ENCODE measurements around the gene CLMP.
"Not testable (repeated sequence)": the region's sequence is repeated elsewhere in the genome, so short reads cannot be mapped to it uniquely, and the experiment has no call there.

Gene CLMP

DNA sequence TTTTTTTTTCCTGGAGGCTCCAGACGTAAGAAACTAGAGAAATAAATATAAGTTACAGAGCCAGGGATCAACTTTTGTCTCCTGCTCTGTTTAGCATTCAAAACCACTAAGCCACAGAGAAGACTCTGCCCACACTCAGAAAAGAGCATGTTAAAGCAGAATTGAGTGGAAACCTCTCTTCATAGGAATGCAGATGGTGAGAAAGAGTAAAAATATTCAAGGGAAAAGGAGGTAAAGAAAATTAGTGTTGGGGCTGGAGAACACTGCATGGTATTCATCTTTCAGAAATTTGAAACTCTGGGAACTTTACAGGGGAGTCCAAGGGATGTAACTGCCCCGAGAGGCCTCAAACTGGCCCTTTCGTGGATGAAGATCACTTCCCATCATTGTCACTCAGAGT is 65.1 kb downstream of the CLMP start:
- DNase-seq = no peak

GRCh38 chr11:123125169-123125568 is 69.9 kb downstream of the CLMP start:
- no peak for DNase-seq

DNA sequence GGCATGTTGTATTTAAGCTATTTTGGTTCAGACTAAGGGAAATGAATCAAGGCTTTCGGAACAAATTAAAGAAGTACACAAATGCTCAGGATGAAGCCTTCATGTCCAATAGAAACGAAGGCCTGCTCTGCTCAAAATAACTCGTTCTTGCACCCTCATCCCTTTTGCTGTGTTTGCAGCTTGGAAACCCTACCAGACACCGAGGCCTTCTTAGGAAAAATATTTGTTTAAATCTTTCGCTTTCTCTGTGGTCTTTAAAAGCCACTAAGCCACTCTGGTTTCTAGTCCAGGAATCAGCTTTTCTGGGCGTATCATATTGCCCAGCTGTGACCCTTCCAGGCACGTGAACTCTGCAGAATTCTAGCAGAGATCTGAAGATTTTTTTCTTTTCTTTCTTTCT is 72.2 kb downstream of the CLMP start:
- no peak for DNase-seq

DNA sequence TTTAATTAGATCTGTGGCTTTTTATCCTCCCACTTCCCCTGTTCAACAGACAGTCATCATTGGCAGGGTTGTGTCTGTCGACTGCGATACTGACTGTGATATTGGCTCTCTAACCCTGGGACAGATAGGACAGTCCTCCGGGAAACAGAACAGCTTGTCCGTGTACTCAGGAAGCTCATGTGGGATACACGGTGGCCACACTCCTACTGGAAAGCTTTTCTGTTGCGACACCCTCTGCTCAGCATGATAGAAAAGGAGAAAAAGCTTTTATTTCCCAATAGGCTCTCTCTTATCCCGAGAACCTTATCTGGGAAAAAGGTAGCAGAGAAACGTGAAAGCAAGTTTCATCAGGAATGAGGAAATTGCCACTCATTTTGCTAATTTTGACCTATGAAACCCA is 72.7 kb downstream of the CLMP start:
- DNase-seq = no peak

DNA sequence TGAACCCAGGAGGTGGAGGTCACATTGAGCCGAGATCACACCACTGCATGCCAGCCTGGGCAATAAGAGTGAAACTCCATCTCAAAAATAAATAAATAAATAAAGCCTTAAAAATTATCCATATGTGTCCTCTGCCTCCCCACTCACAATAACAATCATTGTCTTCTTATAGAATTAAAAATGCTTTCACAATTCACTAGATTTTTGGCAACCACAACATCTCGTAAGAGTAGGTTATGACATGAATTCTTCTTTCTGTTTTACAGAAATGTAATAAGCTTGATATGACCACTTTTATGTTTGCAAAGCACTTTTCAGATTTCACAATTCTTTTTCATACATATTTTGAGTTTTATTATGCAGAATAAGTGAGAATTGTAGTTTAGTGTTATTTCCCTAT is 78.6 kb downstream of the CLMP start:
- no peak for DNase-seq

DNA sequence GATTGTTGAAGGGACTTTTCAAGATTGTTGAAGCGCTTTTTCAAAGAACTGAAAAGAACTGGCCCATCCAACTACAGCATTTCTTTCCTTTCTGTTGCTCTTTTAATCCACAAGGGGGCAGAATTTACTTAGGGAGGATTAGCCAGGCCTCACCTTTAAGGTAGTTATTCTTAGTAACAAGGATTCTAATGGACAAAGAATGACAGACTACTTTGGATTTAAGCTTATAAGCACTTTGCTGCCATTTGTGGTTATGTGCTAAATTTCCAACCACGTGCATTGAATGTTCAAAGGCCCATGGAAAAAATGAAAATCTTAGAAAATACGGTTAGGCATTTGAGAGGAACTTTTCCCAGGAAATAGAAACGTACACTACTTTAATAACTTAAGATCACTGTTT is 83.6 kb downstream of the CLMP start:
- DNase-seq = no peak

DNA sequence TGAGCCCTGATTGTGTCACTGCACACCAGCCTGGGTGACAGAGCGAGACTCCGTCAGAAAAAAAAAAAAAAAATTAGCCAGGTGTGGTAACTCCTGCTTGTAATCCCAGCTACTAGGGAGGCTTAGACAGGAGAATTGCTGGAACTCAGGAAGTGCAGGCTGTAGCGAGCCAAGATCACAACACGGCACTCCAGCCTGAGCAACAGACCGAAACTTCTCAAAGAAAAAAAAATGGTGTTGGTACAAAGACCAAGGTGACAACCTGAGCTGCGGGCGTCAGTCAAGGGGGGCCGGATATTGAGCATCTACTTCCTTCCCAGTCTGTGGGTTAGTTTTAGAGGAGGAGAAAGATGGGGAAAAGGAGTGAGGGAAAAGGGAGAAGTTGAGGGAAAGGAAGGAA is 84.7 kb downstream of the CLMP start:
- no peak for DNase-seq

GRCh38 chr11:123107945-123108495 is 87.0 kb downstream of the CLMP start:
- DNase-seq = no peak

- DNase-seq = no peak
Measured at GRCh38 chr11:123104697-123105096, 90.4 kb downstream of the CLMP start.

DNA sequence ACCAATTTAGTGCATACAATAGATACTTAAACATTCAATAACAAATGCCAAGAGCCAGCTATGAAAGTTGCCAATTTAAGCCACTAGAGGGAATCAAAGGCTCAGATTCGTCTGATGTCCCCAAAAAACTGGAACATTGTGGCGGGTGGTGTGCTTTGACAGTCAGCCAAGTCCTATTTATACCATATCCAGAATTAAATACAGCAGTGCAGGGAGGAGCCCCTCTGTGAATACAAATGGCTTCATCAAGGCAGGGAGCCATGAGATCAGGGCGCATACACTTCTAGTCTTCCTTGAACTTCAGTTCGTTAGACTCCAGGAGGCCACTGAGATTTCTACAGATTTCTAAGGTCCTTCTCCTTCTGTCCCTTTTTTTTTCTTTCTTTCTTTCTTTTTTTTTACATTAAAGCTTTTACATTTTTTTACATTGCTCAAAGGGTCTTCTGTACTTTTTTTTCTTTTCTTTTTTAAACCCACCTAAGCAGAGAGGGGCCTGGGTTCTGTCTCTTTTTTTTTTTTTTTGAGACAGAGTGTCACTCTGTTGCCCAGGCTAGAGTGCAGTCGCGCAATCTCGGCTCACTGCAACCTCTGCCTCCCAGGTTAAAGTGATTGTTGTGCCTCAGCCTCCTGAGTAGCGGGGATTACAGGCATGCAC is 91.6 kb downstream of the CLMP start:
- no peak for DNase-seq

- DNase-seq = no peak
Measured at GRCh38 chr11:123100379-123101085, 94.5 kb downstream of the CLMP start.

DNA sequence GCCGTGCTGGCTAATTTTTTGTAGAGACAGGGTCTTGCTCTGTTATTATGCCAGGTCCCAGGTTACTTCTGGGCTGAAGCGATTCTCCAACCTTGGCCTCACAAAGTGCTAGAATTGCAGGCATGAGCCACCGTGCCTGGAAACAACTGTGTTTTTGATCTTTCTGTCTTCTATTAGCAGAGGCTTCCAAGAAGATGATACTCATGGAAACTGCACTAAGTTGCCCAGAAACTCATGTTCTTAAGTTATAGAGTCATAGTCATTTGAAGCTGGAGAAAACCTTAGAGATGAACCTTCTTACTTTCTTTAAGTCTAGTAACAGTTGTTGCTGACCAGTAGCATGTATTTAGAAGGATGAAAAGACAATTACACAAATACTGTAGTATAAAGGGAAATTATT is 96.1 kb downstream of the CLMP start:
- no peak for DNase-seq

GRCh38 chr11:123093739-123094138 is 101.3 kb downstream of the CLMP start:
- no peak for DNase-seq

GRCh38 chr11:123091506-123091905 is 103.5 kb downstream of the CLMP start:
- DNase-seq = no peak

GRCh38 chr11:123090168-123090567 is 104.9 kb downstream of the CLMP start:
- DNase-seq = not testable (repeated sequence)

- DNase-seq = not testable (repeated sequence)
Measured at GRCh38 chr11:123088896-123089295, 106.2 kb downstream of the CLMP start.

- peak; percentile 22 for DNase-seq
Measured at GRCh38 chr11:123087657-123088056, 107.4 kb downstream of the CLMP start.

DNA sequence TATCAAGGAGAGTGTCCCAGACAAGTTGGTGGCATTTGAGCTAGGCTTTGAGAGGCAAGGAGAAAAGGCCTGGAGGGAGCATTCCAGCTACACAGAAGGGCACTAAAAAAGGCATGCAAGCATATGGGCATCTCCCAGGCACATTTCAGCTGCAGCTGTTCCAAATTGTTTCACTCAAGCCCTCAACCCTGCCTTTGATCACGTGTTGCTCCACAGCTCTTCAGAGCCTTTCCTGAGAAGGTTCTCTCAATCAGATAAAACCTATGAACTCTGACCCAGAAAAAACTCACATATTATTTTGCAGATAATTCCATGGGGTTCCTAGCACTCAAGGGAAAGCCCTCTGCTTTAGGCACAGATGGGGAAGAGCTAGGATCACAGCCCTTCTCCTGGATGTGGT is 108.7 kb downstream of the CLMP start:
- no peak for DNase-seq

GRCh38 chr11:123085497-123085896 is 109.6 kb downstream of the CLMP start:
- DNase-seq = no peak

DNA sequence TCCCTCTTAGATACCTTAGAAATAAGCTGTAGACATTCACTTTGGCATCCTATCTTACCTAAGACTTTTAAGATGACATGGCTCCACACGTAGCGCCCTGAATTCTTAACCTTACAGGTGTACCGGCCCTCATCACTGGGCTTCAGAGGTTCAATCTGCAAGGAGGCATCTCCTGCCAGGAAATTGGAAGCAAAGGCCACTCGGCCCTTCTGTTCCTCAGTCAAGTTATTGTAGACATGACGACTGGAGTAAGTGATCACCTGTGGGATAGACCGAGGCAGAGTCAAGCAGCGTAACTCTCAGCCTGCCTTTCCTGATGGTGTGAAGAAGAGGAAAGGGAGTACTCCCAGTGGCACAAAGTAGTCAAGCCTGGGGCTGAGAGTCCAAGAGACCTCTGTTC is 110.6 kb downstream of the CLMP start:
- no peak for DNase-seq

- peak; percentile 62 for DNase-seq
Measured at GRCh38 chr11:123083623-123084029, 111.4 kb downstream of the CLMP start.

DNA sequence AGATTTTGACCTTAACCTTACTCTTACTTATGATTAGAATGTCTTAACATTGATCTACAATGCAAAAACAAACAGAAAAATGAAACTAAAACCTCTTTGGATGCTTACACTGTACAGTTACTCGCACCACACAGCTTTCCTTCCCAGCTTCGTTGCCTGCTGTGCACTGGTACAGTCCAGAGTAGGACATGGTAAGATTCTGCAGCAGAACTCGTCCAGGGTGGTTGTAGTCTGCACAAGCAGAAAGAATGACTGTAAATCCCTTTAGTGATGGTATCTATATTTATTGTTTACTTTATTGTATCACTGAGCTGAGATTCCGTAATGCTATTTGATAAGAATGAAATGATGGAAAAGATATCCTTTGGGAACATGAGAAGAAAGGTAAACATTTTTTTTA is 112.1 kb downstream of the CLMP start:
- DNase-seq = no peak

DNA sequence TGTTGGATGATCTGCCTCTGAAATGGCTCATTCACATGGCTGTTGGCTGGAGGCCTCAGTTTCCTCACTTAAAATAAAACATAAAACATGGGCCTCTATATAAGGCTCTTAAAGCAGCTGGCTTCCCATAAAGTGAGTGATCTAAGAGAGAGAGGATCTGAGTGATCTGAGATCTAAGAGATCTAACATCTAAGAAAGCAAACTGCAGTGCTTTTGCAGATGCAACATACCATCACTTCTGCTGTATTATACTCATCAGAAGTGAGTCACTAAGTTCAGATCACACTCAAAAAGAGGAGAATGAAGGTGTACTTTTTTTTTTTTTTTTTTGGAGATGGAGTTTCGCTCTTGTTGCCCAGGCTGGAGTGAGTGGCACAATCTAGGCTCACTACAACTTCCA is 115.0 kb downstream of the CLMP start:
- DNase-seq = no peak

GRCh38 chr11:123076484-123076883 is 118.6 kb downstream of the CLMP start:
- no peak for DNase-seq

Data from activated effector memory CD4-positive, alpha-beta T cell treated with Interleukin-2 at 50 U/mL for 16 hours (primary cell).